Measurements from ENCODE around the gene ASPDH. TPM values are rescaled to one million over a fixed set of nuclear protein-coding genes. Genes with fewer than 3 reads are reported as not detected.

The ASPDH gene
- total RNA-seq, 1 experiment from 2014 or later, result not detected

DNA sequence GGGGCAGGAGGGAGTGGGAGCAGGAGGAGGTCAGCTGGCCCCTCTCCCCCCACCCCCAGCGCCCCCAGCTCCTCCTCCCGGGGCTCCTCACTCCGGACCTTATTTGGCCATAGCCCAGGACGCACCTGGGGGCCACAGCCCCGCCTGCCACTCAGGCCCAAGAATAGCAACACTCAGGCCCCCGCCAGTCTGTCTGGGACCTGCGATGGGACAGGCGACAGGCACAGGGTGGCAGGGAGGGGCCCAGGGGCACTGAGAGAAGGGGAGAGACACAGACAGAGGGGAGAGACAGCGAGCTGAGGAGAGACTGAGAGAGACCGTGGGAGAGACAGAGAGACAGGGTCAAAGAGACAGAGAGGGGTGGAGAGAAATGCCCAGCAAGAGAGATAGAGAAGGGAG is 13.0 kb downstream of the ASPDH start:
- Histone ChIP-seq H4K91ac (ENCODE audit: insufficient read length, low read depth, low read length) (no peak overlapping the region), H3K79me1 (ENCODE audit: insufficient read depth, low read depth, low read length, poor library complexity, severe bottlenecking) (no peaks in the 10 kb centered on the region), H3K79me2 (ENCODE audit: insufficient read depth, low read length) (no peaks in the 10 kb centered on the region), H4K8ac (replicated peaks; ENCODE audit: insufficient read length, low read depth, low read length) (no peak overlapping the region), H2BK15ac (ENCODE audit: low read depth, low read length) (no peak overlapping the region), H2BK5ac (ENCODE audit: insufficient read length, low read length) (no peak overlapping the region), H3K4me1 (ENCODE audit: insufficient read depth, low read length) (no peaks in the 10 kb centered on the region), H3K27ac (ENCODE audit: insufficient read length, low read depth, low read length) (no peak overlapping the region), H3K27me3 (ENCODE audit: insufficient read depth, low read length) (peaks cover 20% of the 10 kb centered on the region; the same call in 1 of the 2 replicates), H3K4ac (ENCODE audit: low read depth, low read length) (no peak overlapping the region), H3K14ac (ENCODE audit: insufficient read depth, low read length) (no peak overlapping the region), H3K9ac (ENCODE audit: extremely low read depth, insufficient read length, low read length) (no peak overlapping the region), H3K56ac (ENCODE audit: insufficient read length, low read depth, low read length) (no peak overlapping the region), H4K5ac (ENCODE audit: insufficient read length, low read depth, low read length) (no peak overlapping the region), H3K18ac (ENCODE audit: insufficient read length, low read depth, low read length) (no peak overlapping the region), H2BK20ac (ENCODE audit: low read depth, low read length, poor library complexity, severe bottlenecking) (no peak overlapping the region), H3T11ph (ENCODE audit: low read length) (no peak overlapping the region), H3K9me3 (ENCODE audit: control insufficient read depth, low read depth, low read length) (no peaks in the 10 kb centered on the region), H3K23ac (ENCODE audit: insufficient read length, low read depth, low read length) (no peak overlapping the region), H2BK120ac (ENCODE audit: low read depth, low read length, poor library complexity, severe bottlenecking) (no peak overlapping the region), H2BK12ac (ENCODE audit: insufficient read length, low read depth, low read length) (no peak overlapping the region), H4K20me1 (ENCODE audit: control insufficient read depth, insufficient read depth, insufficient read length) (no peaks in the 10 kb centered on the region), H3K23me2 (ENCODE audit: insufficient read length, low read depth, low read length, poor library complexity, severe bottlenecking) (peaks cover 3% of the 10 kb centered on the region), H2AK5ac (ENCODE audit: insufficient read length, low read length) (no peak overlapping the region), H3K4me2 (ENCODE audit: insufficient read depth, insufficient read length, low read length) (peak overlapping the region; percentile 50), H2AFZ (ENCODE audit: low read length) (no peak overlapping the region)
- no peak for DNase-seq
- no peak overlapping the region for H3K27ac Mint-ChIP-seq
- H3K4me1 Mint-ChIP-seq, result peaks cover 2 to 11% of the 10 kb centered on the region in 2 experiments; a peak in 3 of 4 replicates
- H3K27me3 Mint-ChIP-seq (ENCODE audit: low read depth), result peaks cover 22% of the 10 kb centered on the region
- no peaks in the 10 kb centered on the region; a peak in 2 of 7 replicates for H3K36me3 Mint-ChIP-seq (ENCODE audit: insufficient read depth in 1 of 3, low read depth in 3 of 3)
- TF ChIP-seq, protein P1, sequence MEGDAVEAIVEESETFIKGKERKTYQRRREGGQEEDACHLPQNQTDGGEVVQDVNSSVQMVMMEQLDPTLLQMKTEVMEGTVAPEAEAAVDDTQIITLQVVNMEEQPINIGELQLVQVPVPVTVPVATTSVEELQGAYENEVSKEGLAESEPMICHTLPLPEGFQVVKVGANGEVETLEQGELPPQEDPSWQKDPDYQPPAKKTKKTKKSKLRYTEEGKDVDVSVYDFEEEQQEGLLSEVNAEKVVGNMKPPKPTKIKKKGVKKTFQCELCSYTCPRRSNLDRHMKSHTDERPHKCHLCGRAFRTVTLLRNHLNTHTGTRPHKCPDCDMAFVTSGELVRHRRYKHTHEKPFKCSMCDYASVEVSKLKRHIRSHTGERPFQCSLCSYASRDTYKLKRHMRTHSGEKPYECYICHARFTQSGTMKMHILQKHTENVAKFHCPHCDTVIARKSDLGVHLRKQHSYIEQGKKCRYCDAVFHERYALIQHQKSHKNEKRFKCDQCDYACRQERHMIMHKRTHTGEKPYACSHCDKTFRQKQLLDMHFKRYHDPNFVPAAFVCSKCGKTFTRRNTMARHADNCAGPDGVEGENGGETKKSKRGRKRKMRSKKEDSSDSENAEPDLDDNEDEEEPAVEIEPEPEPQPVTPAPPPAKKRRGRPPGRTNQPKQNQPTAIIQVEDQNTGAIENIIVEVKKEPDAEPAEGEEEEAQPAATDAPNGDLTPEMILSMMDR (conservative IDR thresholded peaks at IDR 0.05), result no peak
- no peaks in the 10 kb centered on the region for H3K9me3 Mint-ChIP-seq
- no CpG with 5 or more reads among the region's 10 CpGs for WGBS (ENCODE audit: extremely low coverage, insufficient read length, low lambda C conversion rate)
- H3K4me3 Mint-ChIP-seq, result 0 out of 5 replicates have a peak overlapping the region, but pooled peaks of 1 of the 2 experiments have one; percentile 4
